Lung (tissue), 16 donors: ENCODE results near the gene TMEM229A. TPM values are rescaled to one million over a fixed set of nuclear protein-coding genes. Genes with fewer than 3 reads are reported as not detected.
"Not testable (repeated sequence)": the region's sequence is repeated elsewhere in the genome, so short reads cannot be mapped to it uniquely, and the experiment has no call there.

Experiments
- ATAC-seq: fragments of 200-7000 bp; cut with Tn5 transposase; one replicate; pipeline ENCODE4 v1.9.1; 2020; ENCODE audit warnings: moderate number of reproducible peaks; ENCODE audit not compliant: insufficient read depth, low FRiP score
- DNase-seq, 3 donors: peaks; one replicate each; pipeline ENCODE4 v3.0.0-alpha.2; 2013 to 2017
- H3K27ac ChIP-seq, 2 donors: one replicate each; pipeline ENCODE4 v1.5.1; 2013; ENCODE audit warnings: mild to moderate bottlenecking in 2 of 2, moderate library complexity in 2 of 2, control low read depth in 1 of 2, inconsistent platforms in 1 of 2, low read depth in 1 of 2, low read length in 1 of 2
- H3K27me3 ChIP-seq, 3 donors: one replicate each; pipeline ENCODE4 v1.5.1; 2013; ENCODE audit warnings: low read length in 2 of 3; ENCODE audit not compliant: control insufficient read depth in 3 of 3, insufficient read depth in 3 of 3
- H3K36me3 ChIP-seq, 4 donors: one replicate each; pipeline ENCODE4 v1.5.1; 2013; ENCODE audit warnings: low read length in 4 of 4, mild to moderate bottlenecking in 1 of 4, moderate library complexity in 1 of 4; ENCODE audit not compliant: control insufficient read depth in 4 of 4, insufficient read depth in 4 of 4
- H3K4me1 ChIP-seq, 5 donors: one replicate each; pipeline ENCODE4 v1.5.1; 2013; ENCODE audit warnings: low read length in 5 of 5, mild to moderate bottlenecking in 2 of 5, moderate library complexity in 1 of 5; ENCODE audit not compliant: control insufficient read depth in 5 of 5, insufficient read depth in 5 of 5
- H3K4me3 ChIP-seq: one replicate; pipeline ENCODE4 v1.5.1; 2013; ENCODE audit warnings: mild to moderate bottlenecking, control low read depth, moderate library complexity
- H3K9ac ChIP-seq, 2 donors: one replicate each; pipeline ENCODE4 v1.5.1; 2013; ENCODE audit warnings: low read length in 2 of 2, control low read depth in 1 of 2; ENCODE audit not compliant: insufficient read depth in 1 of 2
- H3K9me3 ChIP-seq, 4 donors: one replicate each; pipeline ENCODE4 v1.5.1; 2013; ENCODE audit warnings: low read length in 3 of 4, mild to moderate bottlenecking in 1 of 4, moderate library complexity in 1 of 4; ENCODE audit not compliant: control insufficient read depth in 4 of 4, insufficient read depth in 3 of 4
- CTCF ChIP-seq: IDR thresholded peaks from 2 replicates; pipeline ENCODE4 v1.5.1; 2012; ENCODE audit warnings: mild to moderate bottlenecking; ENCODE audit errors: control extremely low read depth, extremely low read depth
- WGBS, 2 donors: extraction: QIAGEN DNeasy Blood & Tissue Kit; methylation state at CpG; one replicate each; pipeline ENCODE4 v1.1.7; 2013; 5-methylcytosine and 5-hydroxymethylcytosine counted together
- long read RNA-seq, 5 donors: transcript quantifications; one replicate each; lab custom pipeline, GENCODE V29; 2026
- polyA plus RNA-seq, 2 donors: library from polyadenylated mRNA; stranded (reverse); fragments of 200-250 nt; gene quantifications; one replicate each; pipeline ENCODE4 v1.2.1, GENCODE V29; 2013
- total RNA-seq, 2 donors: library from RNA; depleted of rRNA in 1 of 2; stranded (reverse); fragments of >200 nt in 1 of 2; gene quantifications; one replicate each; pipeline ENCODE4 v1.2.1, GENCODE V29; 2014 to 2021
- donor health status: control.
- donor health status: control.
- donor health status: Bipolar disorder and iron deficiency.
- donor health status: healthy.
- donor health status: DM: yes; HTN: yes; CAD: no.

TMEM229A gene
- total RNA-seq (under 1 TPM in 1 of 2 donors, not detected in 1; 0.34 TPM), polyA plus RNA-seq (not detected)
- long read RNA-seq, donor 1: 0 reads
- long read RNA-seq, donor 2, partial matches to known transcripts: 0 of 1 reads
- long read RNA-seq, donor 2, other reads (novel, unspliced or antisense): 0 of 1 reads
- long read RNA-seq, donor 3, partial matches to known transcripts: 0 of 1 reads
- long read RNA-seq, donor 3, other reads (novel, unspliced or antisense): 0 of 1 reads
- long read RNA-seq, donor 4, partial matches to known transcripts: 0 of 1 reads
- long read RNA-seq, donor 4, other reads (novel, unspliced or antisense): 0 of 1 reads
- long read RNA-seq, donor 5, partial matches to known transcripts: 0 of 4 reads
- long read RNA-seq, donor 5, other reads (novel, unspliced or antisense): 0 of 4 reads

DNA sequence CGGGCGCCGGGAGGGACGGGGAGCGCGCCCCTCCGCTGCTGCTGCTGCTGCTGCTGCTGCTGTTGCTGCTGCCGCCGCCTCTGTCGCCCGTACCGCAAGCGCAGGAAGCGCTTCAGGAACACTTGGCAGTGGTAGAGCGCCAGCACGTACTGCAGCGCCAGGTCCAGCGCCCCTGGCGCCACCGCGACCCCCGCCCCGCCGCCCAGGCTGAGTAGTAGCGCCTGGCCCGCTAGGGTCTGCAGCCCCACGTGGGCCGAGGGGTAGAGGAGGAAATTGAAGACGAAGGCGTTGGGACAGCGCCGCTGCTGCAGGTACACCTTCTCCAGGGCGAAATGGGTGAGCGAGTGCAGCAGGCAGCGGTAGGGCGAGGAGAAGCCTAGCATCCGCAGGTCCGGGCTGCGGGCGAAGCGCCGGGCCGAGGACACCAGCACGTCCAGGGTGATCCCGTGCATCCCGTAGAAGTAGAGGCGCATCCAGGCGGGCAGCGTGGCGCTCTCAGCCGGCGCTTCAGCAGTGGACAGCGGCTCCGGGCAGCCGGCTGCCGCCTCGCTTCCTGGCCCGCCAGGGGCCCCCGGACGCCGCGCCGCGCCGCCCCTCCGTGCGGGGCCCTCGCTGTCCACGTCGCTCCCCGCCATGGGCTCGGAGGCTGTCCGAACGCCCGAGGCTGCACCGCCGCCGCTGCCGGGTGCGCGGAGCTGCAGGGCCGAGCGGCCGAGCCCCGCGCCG, at the start of gene TMEM229A:
TMEM229A (minus strand) TSS at position 699 of the 726 bp plus-strand sequence; CDS start at position 635, 64 bp downstream.
- Histone ChIP-seq H3K36me3 (no peaks in the 10 kb centered on the region), H3K9ac (no peak within 1 kb of the TSS), H3K27me3 (peaks cover 12 to 22% (median 12%) of the 10 kb centered on the region in 3 donors), H3K4me1 (peaks cover 0 to 17% (median 5%) of the 10 kb centered on the region in 5 donors), H3K4me3 (peak within 1 kb of the TSS; percentile 35), H3K27ac (no peak within 1 kb of the TSS), H3K9me3 (peaks cover 0 to 9% (median 0%) of the 10 kb centered on the region in 4 donors)
- peak; percentile 67 to 76 (median 75) for DNase-seq
- ATAC-seq: peak; percentile 66
- no peak for TF ChIP-seq CTCF
- WGBS, 2 donors: 0 to 1% methylated on average over 77 to 87 of the region's 87 CpGs

GRCh38 chr7:124082234-124082633, 49.4 kb upstream of the TMEM229A start:
- not testable (repeated sequence) for H3K36me3 ChIP-seq, H3K27ac ChIP-seq, H3K9me3 ChIP-seq, ATAC-seq, H3K4me3 ChIP-seq, H3K27me3 ChIP-seq, H3K9ac ChIP-seq, DNase-seq
- 93 to 97% methylated on average over 8 of the region's 8 CpGs for WGBS, 2 donors
- H3K4me1 ChIP-seq: peaks cover 0 to 28% (median 6%) of the 10 kb centered on the region in 5 donors

- Histone ChIP-seq H3K4me1 (peaks cover 0 to 17% (median 0%) of the 10 kb centered on the region in 5 donors), H3K27me3 (no peaks in the 10 kb centered on the region), H3K9ac (no peak overlapping the region), H3K4me3 (no peak overlapping the region), H3K27ac (no peak overlapping the region), H3K36me3 (no peaks in the 10 kb centered on the region), H3K9me3 (no peaks in the 10 kb centered on the region)
- no peak for TF ChIP-seq CTCF
- DNase-seq (no peak), ATAC-seq (no peak)
- 83 to 91% methylated on average over 3 of the region's 3 CpGs for WGBS, 2 donors
Measured at GRCh38 chr7:124077546-124077945, 44.7 kb upstream of the TMEM229A start.

DNA sequence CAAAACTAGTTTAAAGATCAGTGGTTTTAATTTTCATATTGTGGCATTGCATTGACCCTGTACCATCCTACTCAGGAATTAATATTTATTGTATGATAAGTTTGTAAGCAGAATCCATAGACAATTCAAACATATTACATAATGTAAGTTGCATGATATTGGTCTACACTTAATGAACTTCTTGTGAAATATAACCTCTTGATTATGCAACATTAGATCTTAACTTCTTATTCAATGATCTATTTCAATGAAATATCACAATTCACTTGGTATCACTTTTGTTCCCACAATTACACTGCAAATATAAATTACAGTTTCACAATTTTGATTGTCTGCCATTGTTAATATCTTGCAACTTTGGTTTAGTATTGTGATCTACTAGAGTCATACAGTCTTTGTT, 44.0 kb upstream of the TMEM229A start:
- no peak overlapping the region for H3K9ac ChIP-seq
- H3K4me3 ChIP-seq: no peak overlapping the region
- DNase-seq: no peak
- TF ChIP-seq CTCF: no peak
- H3K4me1 ChIP-seq: peaks cover 0 to 24% (median 0%) of the 10 kb centered on the region in 5 donors
- no peaks in the 10 kb centered on the region for H3K9me3 ChIP-seq
- H3K36me3 ChIP-seq: no peaks in the 10 kb centered on the region
- no peaks in the 10 kb centered on the region for H3K27me3 ChIP-seq
- no peak for ATAC-seq
- no peak overlapping the region for H3K27ac ChIP-seq
